Astrocyte (in vitro differentiated cells and primary cell): Measurements from ENCODE around the gene SPRY1. TPM values are rescaled to one million over a fixed set of nuclear protein-coding genes. Genes with fewer than 3 reads are reported as not detected.

Experiments used
- DNase-seq: peaks from one replicate; pipeline ENCODE4 v3.0.0-alpha.2; 2010; ENCODE audit warnings: low read depth
- FAIRE-seq: peaks from 2 replicates; lab custom pipeline; 2011; peaks lifted over from hg19 to GRCh38; lab: Jason Lieb, UNC
- H2AFZ ChIP-seq: 2 replicates; pipeline ENCODE4 v1.6.0; 2012; ENCODE audit warnings: low read depth, low read length, inconsistent platforms
- H3K27ac ChIP-seq: 2 replicates; pipeline ENCODE4 v1.5.1; 2011; ENCODE audit warnings: low read depth, low read length, inconsistent platforms
- H3K27me3 ChIP-seq: 2 replicates; pipeline ENCODE4 v1.6.0; 2011; ENCODE audit warnings: low read length, inconsistent platforms; ENCODE audit not compliant: insufficient read depth
- H3K36me3 ChIP-seq: 2 replicates; pipeline ENCODE4 v1.5.1; 2011; ENCODE audit warnings: low read length, inconsistent platforms; ENCODE audit not compliant: insufficient read depth
- H3K4me1 ChIP-seq: 2 replicates; pipeline ENCODE4 v1.5.1; 2011; ENCODE audit warnings: low read length, inconsistent platforms; ENCODE audit not compliant: insufficient read depth
- H3K4me2 ChIP-seq: 2 replicates; pipeline ENCODE4 v1.6.0; 2012; ENCODE audit warnings: low read length, inconsistent platforms
- H3K4me3 ChIP-seq: 2 replicates; pipeline ENCODE4 v1.5.1; 2011; ENCODE audit warnings: low read depth, mild to moderate bottlenecking, low read length, inconsistent platforms; ENCODE audit not compliant: insufficient read depth
- H3K79me2 ChIP-seq: 2 replicates; pipeline ENCODE4 v1.6.0; 2012; ENCODE audit warnings: mild to moderate bottlenecking, low read length, inconsistent platforms; ENCODE audit not compliant: insufficient read depth
- H3K9ac ChIP-seq: 2 replicates; pipeline ENCODE4 v1.6.0; 2012; ENCODE audit warnings: mild to moderate bottlenecking, low read length, inconsistent platforms
- H3K9me3 ChIP-seq: 2 replicates; pipeline ENCODE4 v1.5.1; 2012; ENCODE audit warnings: low read depth, mild to moderate bottlenecking, low read length, inconsistent platforms; ENCODE audit not compliant: insufficient read depth
- H4K20me1 ChIP-seq: 2 replicates; pipeline ENCODE4 v1.6.0; 2012; ENCODE audit warnings: low read length, inconsistent platforms; ENCODE audit not compliant: insufficient read depth
- H3K27ac Mint-ChIP-seq: one replicate; pipeline ENCODE4 v1.8.0; 2021; ENCODE audit warnings: mild to moderate bottlenecking, mixed read lengths; ENCODE audit not compliant: unreplicated experiment
- H3K27me3 Mint-ChIP-seq: one replicate; pipeline ENCODE4 v1.8.0; 2021; ENCODE audit warnings: low read depth, mixed read lengths; ENCODE audit not compliant: unreplicated experiment
- H3K36me3 Mint-ChIP-seq: one replicate; pipeline ENCODE4 v1.8.0; 2021; ENCODE audit warnings: low read depth, mixed read lengths; ENCODE audit not compliant: unreplicated experiment
- H3K4me1 Mint-ChIP-seq: one replicate; pipeline ENCODE4 v1.8.0; 2021; ENCODE audit warnings: low read depth, mixed read lengths; ENCODE audit not compliant: unreplicated experiment
- H3K4me3 Mint-ChIP-seq: one replicate; pipeline ENCODE4 v1.8.0; 2021; ENCODE audit warnings: mild to moderate bottlenecking, moderate library complexity, mixed read lengths; ENCODE audit not compliant: unreplicated experiment
- H3K9me3 Mint-ChIP-seq: one replicate; pipeline ENCODE4 v1.8.0; 2021; ENCODE audit warnings: mild to moderate bottlenecking, mixed read lengths; ENCODE audit not compliant: unreplicated experiment
- CTCF ChIP-seq: IDR thresholded peaks from 2 replicates; pipeline ENCODE4 v1.5.1; 2011; ENCODE audit warnings: low read depth, mild to moderate bottlenecking, inconsistent platforms, low read length, moderate library complexity; ENCODE audit not compliant: insufficient read depth
- EZH2 ChIP-seq: IDR thresholded peaks from 2 replicates; pipeline ENCODE4 v1.6.1; 2012; ENCODE audit warnings: mild to moderate bottlenecking, low read length, inconsistent platforms; ENCODE audit not compliant: insufficient read depth
- total RNA-seq: library from RNA; stranded (reverse); gene quantifications from 2 replicates; pipeline ENCODE4 v1.2.1, GENCODE V29; 2021

SPRY1 gene
- total RNA-seq, 1 donor from 2014 or later = 51.6 TPM

- Histone ChIP-seq H3K36me3 (no peaks in the 10 kb centered on the region), H3K9me3 (no peaks in the 10 kb centered on the region), H3K27ac (no peak overlapping the region), H3K4me2 (no peak overlapping the region), H3K9ac (no peak overlapping the region), H3K27me3 (no peaks in the 10 kb centered on the region), H3K4me1 (peaks cover 8% of the 10 kb centered on the region), H2AFZ (no peak overlapping the region), H3K79me2 (no peaks in the 10 kb centered on the region), H3K4me3 (no peak overlapping the region), H4K20me1 (no peaks in the 10 kb centered on the region)
- Mint-ChIP-seq H3K27me3 (peaks cover 2% of the 10 kb centered on the region), H3K27ac (no peak overlapping the region), H3K36me3 (no peaks in the 10 kb centered on the region), H3K4me1 (peaks cover 8% of the 10 kb centered on the region), H3K4me3 (no peak overlapping the region), H3K9me3 (no peaks in the 10 kb centered on the region)
- FAIRE-seq = no peak
- TF ChIP-seq EZH2 = no peak
- no peak for TF ChIP-seq CTCF
- DNase-seq = no peak
These were observed 39.7 kb upstream of the SPRY1 start for GRCh38 chr4:123356921-123357320.

DNA sequence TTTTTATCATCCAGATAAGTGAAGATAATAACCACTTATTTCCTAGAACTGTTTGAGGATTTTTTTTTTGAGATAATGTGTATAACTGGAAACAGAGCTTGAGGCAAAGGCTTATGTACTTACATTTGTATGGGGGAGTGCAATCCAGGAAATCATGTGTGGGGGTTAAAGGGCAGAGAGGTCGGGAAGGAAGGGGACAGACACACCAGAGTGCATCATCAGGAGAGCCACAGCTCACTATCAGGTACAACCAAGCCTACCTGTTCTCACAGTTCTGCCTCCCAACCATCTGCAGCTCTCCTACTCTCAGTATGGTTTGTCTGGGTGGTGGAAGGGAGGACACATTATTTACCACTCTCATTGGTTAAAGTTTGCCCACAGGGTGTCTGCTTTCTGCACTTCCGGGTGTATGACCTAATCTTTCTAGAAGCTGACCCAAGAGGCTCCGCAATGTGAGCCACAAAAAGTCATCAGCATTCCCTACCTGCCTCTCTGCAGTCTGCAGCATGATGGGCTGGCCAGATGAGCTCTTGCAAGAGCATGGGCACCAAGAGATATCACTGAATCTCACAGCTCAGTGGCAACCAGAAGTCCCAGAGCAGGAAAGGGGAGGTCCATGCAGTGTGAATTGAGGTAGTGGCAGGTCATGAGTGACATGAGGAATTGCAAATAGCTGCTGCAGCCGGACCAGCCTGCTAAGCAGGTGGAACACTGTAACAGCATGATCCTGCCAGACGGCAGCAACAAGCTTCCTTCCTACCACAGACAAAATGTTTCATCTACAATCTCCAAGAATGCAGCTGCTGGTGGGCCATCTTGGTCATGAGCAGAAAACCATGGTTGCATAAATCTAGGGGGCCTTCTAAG is 36.9 kb upstream of the SPRY1 start:
- Histone ChIP-seq H3K27ac (no peak overlapping the region), H3K9ac (no peak overlapping the region), H3K79me2 (no peaks in the 10 kb centered on the region), H3K4me1 (peaks cover 5% of the 10 kb centered on the region), H4K20me1 (no peaks in the 10 kb centered on the region), H3K27me3 (no peaks in the 10 kb centered on the region), H2AFZ (no peak overlapping the region), H3K4me3 (no peak overlapping the region), H3K36me3 (no peaks in the 10 kb centered on the region), H3K4me2 (no peak overlapping the region), H3K9me3 (no peaks in the 10 kb centered on the region)
- DNase-seq (no peak), FAIRE-seq (no peak)
- peaks cover 2% of the 10 kb centered on the region for H3K27me3 Mint-ChIP-seq
- no peak overlapping the region for H3K27ac Mint-ChIP-seq
- H3K9me3 Mint-ChIP-seq = no peaks in the 10 kb centered on the region
- peaks cover 1% of the 10 kb centered on the region for H3K36me3 Mint-ChIP-seq
- no peak overlapping the region for H3K4me3 Mint-ChIP-seq
- peaks cover 12% of the 10 kb centered on the region for H3K4me1 Mint-ChIP-seq
- no peak for TF ChIP-seq EZH2
- TF ChIP-seq CTCF = no peak
